ENCODE results near the gene HMSD. TPM values are rescaled to one million over a fixed set of nuclear protein-coding genes. Genes with fewer than 3 reads are reported as not detected.

HMSD gene
- total RNA-seq, 5 donors from 2014 or later (not counting 1 experiment from before 2014, with no cell fraction given) = 0.53 to 1.8 (median 1.6) TPM; not detected in 2

DNA sequence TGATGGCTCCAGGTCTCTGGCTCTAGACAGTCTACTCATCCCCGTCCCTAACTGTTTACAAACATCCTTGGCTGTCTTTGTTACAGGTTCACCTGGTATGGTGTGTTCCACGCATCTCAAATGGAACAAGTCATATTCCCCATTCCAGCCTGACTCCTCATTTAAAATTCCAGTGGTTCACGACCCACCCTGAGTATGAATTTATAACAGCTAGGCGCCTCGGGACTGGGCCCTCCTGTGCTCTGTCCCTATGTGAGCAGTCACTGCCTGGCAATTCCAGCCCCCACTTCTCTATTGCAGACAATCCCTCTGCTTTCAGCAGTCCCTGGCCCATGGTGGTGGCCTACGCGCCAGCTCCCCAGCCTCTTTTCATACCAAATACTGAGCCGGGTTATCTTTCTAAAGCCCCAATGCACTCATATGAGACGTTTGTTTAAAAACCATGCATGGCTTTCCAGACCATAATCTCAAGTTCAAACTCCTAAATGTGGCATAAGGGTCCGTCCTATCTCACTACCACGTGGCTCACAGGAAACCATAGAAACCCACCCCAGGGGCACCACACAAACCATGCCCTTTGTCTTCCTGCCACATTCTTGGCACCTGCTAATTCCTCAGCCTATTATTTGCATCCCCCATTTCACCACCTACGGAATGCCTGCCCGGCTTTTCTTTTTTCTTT is 22.4 kb downstream of the HMSD start:
- Histone ChIP-seq H3K9me3 (no peaks in the 10 kb centered on the region), H3K4me1 (ENCODE audit: control insufficient read depth in 1 of 2, extremely low read depth in 1 of 2, insufficient read depth in 2 of 2, low read length in 2 of 2) (peaks cover 4 to 14% of the 10 kb centered on the region in 2 experiments), H3K27me3 (replicated peaks in 1 of 2; ENCODE audit: control insufficient read depth in 2 of 2, extremely low read depth in 1 of 2, insufficient read depth in 2 of 2, low read length in 1 of 2) (no peaks in the 10 kb centered on the region), H3K36me3 (ENCODE audit: control insufficient read depth in 2 of 2, extremely low read depth in 1 of 2, insufficient read depth in 1 of 2, low read length in 1 of 2) (no peaks in the 10 kb centered on the region), H3K4me3 (ENCODE audit: control insufficient read depth in 1 of 2, extremely low read depth in 1 of 2, low read length in 1 of 2) (no peak overlapping the region), H3K27ac (ENCODE audit: low read length) (no peak overlapping the region)
- DNase-seq = no peak
- ATAC-seq (replicated peaks in 1 of 4) = no peak
- CTCF ChIA-PET = no interaction called here
- WGBS (ENCODE audit: insufficient coverage) = 81% methylated on average over 10 of the region's 13 CpGs
- H3K4me1 Mint-ChIP-seq = peaks cover 29 to 48% (median 38%) of the 10 kb centered on the region in 3 donors
- H3K4me3 Mint-ChIP-seq = peak overlapping the region; percentile 92 to 99 (median 93)
- H3K36me3 Mint-ChIP-seq = no peaks in the 10 kb centered on the region
- H3K9me3 Mint-ChIP-seq = no peaks in the 10 kb centered on the region
- no peaks in the 10 kb centered on the region for H3K27me3 Mint-ChIP-seq
- POLR2A ChIA-PET = no interaction called here
- peak overlapping the region; percentile 83 to 96 for H3K27ac Mint-ChIP-seq

DNA sequence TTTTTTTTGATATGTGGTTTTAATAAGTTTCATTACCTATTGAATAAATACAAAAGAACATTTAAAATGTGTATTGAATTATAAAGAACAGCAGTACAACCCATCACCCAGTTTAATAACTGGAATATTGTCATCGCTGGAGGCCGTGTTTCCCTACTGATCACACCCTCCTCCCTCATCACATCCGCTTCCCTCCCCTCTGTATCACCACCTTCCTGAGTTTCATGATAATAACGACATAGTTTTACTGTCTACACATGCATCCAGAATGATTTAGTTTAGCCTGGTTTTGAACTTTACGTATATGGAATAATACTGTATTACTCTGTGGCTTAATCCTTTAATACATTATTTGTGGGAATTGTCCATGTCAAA is 22.9 kb downstream of the HMSD start:
- no peak for ATAC-seq (replicated peaks in 1 of 4)
- Histone ChIP-seq H3K27me3 (replicated peaks in 1 of 2; ENCODE audit: control insufficient read depth in 2 of 2, extremely low read depth in 1 of 2, insufficient read depth in 2 of 2, low read length in 1 of 2) (no peaks in the 10 kb centered on the region), H3K27ac (ENCODE audit: low read length) (no peak overlapping the region), H3K36me3 (ENCODE audit: control insufficient read depth in 2 of 2, extremely low read depth in 1 of 2, insufficient read depth in 1 of 2, low read length in 1 of 2) (no peaks in the 10 kb centered on the region), H3K9me3 (no peaks in the 10 kb centered on the region), H3K4me3 (ENCODE audit: control insufficient read depth in 1 of 2, extremely low read depth in 1 of 2, low read length in 1 of 2) (no peak overlapping the region), H3K4me1 (ENCODE audit: control insufficient read depth in 1 of 2, extremely low read depth in 1 of 2, insufficient read depth in 2 of 2, low read length in 2 of 2) (peaks cover 4 to 14% of the 10 kb centered on the region in 2 experiments)
- DNase-seq = no peak
- no peaks in the 10 kb centered on the region for H3K9me3 Mint-ChIP-seq
- H3K4me3 Mint-ChIP-seq = peak overlapping the region; percentile 92 to 99 (median 93)
- no CpG with 5 or more reads among the region's 5 CpGs for WGBS (ENCODE audit: insufficient coverage)
- ChIA-PET CTCF (interaction anchor here (0.6 to 1.3 kb wide), 2 partner anchors 453 to 1784 kb away, joined by 3 read pairs; no protein-coding TSS in a partner anchor), POLR2A (no interaction called here)
- no peaks in the 10 kb centered on the region for H3K36me3 Mint-ChIP-seq
- H3K27ac Mint-ChIP-seq = no peak overlapping the region
- no peaks in the 10 kb centered on the region for H3K27me3 Mint-ChIP-seq
- peaks cover 29 to 48% (median 38%) of the 10 kb centered on the region in 3 donors for H3K4me1 Mint-ChIP-seq

DNA sequence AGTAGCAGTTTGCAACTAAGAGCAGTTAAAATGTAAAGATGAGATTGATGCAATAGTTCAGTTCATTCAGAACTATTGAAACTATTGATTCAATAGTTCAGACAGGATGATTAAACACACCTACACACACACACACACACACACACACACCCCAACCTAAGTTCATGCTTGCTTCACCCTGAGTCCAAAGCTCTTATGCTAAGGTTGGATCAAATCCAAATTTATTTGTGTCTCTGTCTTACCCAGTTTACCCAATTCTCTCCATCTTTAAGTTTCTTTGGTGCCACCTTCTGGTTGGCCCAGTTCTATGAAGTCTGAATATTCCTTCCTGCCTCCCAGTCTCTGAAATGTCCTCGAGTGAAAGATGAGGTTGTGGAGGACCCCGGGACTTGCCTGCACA is 25.9 kb downstream of the HMSD start:
- Mint-ChIP-seq H3K9me3 (no peaks in the 10 kb centered on the region), H3K27me3 (no peaks in the 10 kb centered on the region), H3K27ac (no peak overlapping the region), H3K36me3 (peaks cover 6% of the 10 kb centered on the region), H3K4me3 (no peak overlapping the region), H3K4me1 (peaks cover 25 to 42% (median 34%) of the 10 kb centered on the region in 3 donors)
- Histone ChIP-seq H3K4me3 (ENCODE audit: control insufficient read depth in 1 of 2, extremely low read depth in 1 of 2, low read length in 1 of 2) (no peak overlapping the region), H3K36me3 (ENCODE audit: control insufficient read depth in 2 of 2, extremely low read depth in 1 of 2, insufficient read depth in 1 of 2, low read length in 1 of 2) (no peaks in the 10 kb centered on the region), H3K27me3 (replicated peaks in 1 of 2; ENCODE audit: control insufficient read depth in 2 of 2, extremely low read depth in 1 of 2, insufficient read depth in 2 of 2, low read length in 1 of 2) (no peaks in the 10 kb centered on the region), H3K9me3 (no peaks in the 10 kb centered on the region), H3K4me1 (ENCODE audit: control insufficient read depth in 1 of 2, extremely low read depth in 1 of 2, insufficient read depth in 2 of 2, low read length in 2 of 2) (peaks cover 0 to 14% of the 10 kb centered on the region in 2 experiments), H3K27ac (ENCODE audit: low read length) (no peak overlapping the region)
- peak in 7 of 35 experiments; percentile 7 to 54 (median 19) for DNase-seq
- ChIA-PET CTCF (interaction anchor here (0.6 to 3.2 kb wide), 6 partner anchors 11 to 457 kb away, joined by 3 to 21 read pairs (median 4); no protein-coding TSS in a partner anchor), POLR2A (interaction anchor here in 1 of 2 donors (0.6 kb wide), 1 partner anchor 67 kb away, joined by 6 read pairs; no protein-coding TSS in a partner anchor)
- no CpG with 5 or more reads among the region's 2 CpGs for WGBS (ENCODE audit: insufficient coverage)
- ATAC-seq (replicated peaks in 1 of 4) = no peak

DNA sequence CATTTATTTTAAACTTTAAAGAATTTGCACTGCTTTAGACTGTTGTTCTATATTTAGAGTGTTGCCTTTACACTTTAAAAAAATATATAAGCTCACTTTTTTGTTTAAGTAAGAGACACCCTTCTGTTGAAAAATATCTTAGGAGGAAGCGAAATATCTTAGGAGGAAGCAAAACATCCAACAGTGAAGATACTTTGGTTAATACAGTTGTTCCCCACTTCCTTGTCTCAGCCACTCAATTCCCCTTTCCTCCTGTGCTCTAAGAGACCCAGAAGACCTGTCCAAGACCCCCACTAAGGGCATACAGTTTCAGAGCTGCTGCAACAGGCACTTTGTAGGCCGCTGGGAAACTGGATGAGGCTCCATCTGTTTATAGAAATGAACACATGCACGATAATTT is 26.5 kb downstream of the HMSD start:
- ATAC-seq (replicated peaks in 1 of 4) (no peak), DNase-seq (no peak)
- H3K27me3 ChIP-seq (replicated peaks in 1 of 2; ENCODE audit: control insufficient read depth in 2 of 2, extremely low read depth in 1 of 2, insufficient read depth in 2 of 2, low read length in 1 of 2) = no peaks in the 10 kb centered on the region
- CTCF ChIA-PET = interaction anchor here (0.6 to 3.2 kb wide), 5 partner anchors 12 to 458 kb away, joined by 3 to 21 read pairs (median 3); no protein-coding TSS in a partner anchor
- no peak overlapping the region for H3K4me3 Mint-ChIP-seq
- H3K36me3 Mint-ChIP-seq = peaks cover 10% of the 10 kb centered on the region
- H3K9me3 ChIP-seq = no peaks in the 10 kb centered on the region
- H3K4me1 ChIP-seq (ENCODE audit: control insufficient read depth in 1 of 2, extremely low read depth in 1 of 2, insufficient read depth in 2 of 2, low read length in 2 of 2) = peaks cover 0 to 13% of the 10 kb centered on the region in 2 experiments
- WGBS (ENCODE audit: insufficient coverage) = no CpG with 5 or more reads among the region's 3 CpGs
- H3K36me3 ChIP-seq (ENCODE audit: control insufficient read depth in 2 of 2, extremely low read depth in 1 of 2, insufficient read depth in 1 of 2, low read length in 1 of 2) = peaks cover 0 to 5% of the 10 kb centered on the region in 2 donors
- H3K9me3 Mint-ChIP-seq = no peaks in the 10 kb centered on the region
- H3K27ac ChIP-seq (ENCODE audit: low read length) = no peak overlapping the region
- POLR2A ChIA-PET = no interaction called here
- no peak overlapping the region for H3K4me3 ChIP-seq (ENCODE audit: control insufficient read depth in 1 of 2, extremely low read depth in 1 of 2, low read length in 1 of 2)
- H3K4me1 Mint-ChIP-seq = peaks cover 26 to 43% (median 31%) of the 10 kb centered on the region in 3 donors
- H3K27me3 Mint-ChIP-seq = no peaks in the 10 kb centered on the region
- no peak overlapping the region for H3K27ac Mint-ChIP-seq

DNA sequence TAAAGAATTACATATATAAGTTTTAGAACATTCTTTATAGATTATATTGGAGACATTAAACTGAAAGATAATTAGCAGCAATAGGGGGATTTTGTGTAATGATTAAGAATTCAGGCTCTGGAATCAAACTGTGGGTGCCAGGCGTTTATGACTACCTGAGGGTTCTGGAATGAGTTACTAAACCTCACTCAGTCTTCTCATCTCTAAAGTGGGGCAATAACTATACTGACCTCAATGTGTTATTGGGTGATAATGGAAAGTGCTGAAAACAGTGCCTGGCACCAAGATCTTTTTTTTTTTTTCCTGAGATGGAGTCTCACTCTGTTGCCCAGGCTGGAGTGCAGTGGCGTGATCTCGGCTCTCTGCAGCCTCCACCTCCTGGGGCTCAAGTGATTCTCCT is 27.9 kb downstream of the HMSD start:
- H3K4me1 Mint-ChIP-seq = peaks cover 13 to 31% (median 17%) of the 10 kb centered on the region in 3 donors
- Histone ChIP-seq H3K4me1 (ENCODE audit: control insufficient read depth in 1 of 2, extremely low read depth in 1 of 2, insufficient read depth in 2 of 2, low read length in 2 of 2) (peaks cover 0 to 4% of the 10 kb centered on the region in 2 experiments), H3K4me3 (ENCODE audit: control insufficient read depth in 1 of 2, extremely low read depth in 1 of 2, low read length in 1 of 2) (no peak overlapping the region), H3K27me3 (replicated peaks in 1 of 2; ENCODE audit: control insufficient read depth in 2 of 2, extremely low read depth in 1 of 2, insufficient read depth in 2 of 2, low read length in 1 of 2) (no peaks in the 10 kb centered on the region), H3K36me3 (ENCODE audit: control insufficient read depth in 2 of 2, extremely low read depth in 1 of 2, insufficient read depth in 1 of 2, low read length in 1 of 2) (peaks cover 0 to 18% of the 10 kb centered on the region in 2 donors), H3K27ac (ENCODE audit: low read length) (no peak overlapping the region), H3K9me3 (no peaks in the 10 kb centered on the region)
- CTCF ChIA-PET = interaction anchor here (0.7 to 1.1 kb wide), 3 partner anchors 13 to 459 kb away, joined by 4 to 5 read pairs (median 5); no protein-coding TSS in a partner anchor
- POLR2A ChIA-PET = no interaction called here
- H3K36me3 Mint-ChIP-seq = peaks cover 23% of the 10 kb centered on the region
- H3K4me3 Mint-ChIP-seq = no peak overlapping the region
- WGBS (ENCODE audit: insufficient coverage) = no CpG with 5 or more reads among the region's 3 CpGs
- no peaks in the 10 kb centered on the region for H3K27me3 Mint-ChIP-seq
- H3K9me3 Mint-ChIP-seq = no peaks in the 10 kb centered on the region
- no peak for ATAC-seq (replicated peaks in 1 of 4)
- DNase-seq = no peak
- no peak overlapping the region for H3K27ac Mint-ChIP-seq

DNA sequence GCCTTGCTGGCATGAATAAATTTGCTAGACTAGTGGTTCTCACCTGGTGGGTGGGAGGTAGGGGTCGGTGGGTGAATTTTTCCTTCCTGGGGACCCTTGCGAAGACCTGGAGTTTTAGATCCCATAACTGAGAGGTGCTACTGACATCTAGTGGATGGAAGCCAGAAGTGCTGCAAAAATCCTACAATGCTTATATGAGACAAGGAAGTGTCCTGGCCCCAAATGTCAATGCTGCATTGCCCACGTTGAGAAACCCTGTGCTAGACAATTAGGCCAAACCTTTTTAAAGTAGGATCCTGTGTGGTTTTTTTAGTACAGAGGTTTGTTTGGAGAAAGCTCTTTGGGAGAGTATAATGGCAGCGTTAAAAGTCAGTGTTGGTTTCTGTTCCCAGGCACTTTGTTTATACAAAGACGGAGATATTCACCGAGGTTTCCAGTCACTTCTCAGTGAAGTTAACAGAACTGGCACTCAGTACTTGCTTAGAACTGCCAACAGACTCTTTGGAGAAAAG is 30.4 kb downstream of the HMSD start:
- Histone ChIP-seq H3K36me3 (ENCODE audit: control insufficient read depth in 2 of 2, extremely low read depth in 1 of 2, insufficient read depth in 1 of 2, low read length in 1 of 2) (peaks cover 4 to 34% of the 10 kb centered on the region in 2 donors), H3K9me3 (no peaks in the 10 kb centered on the region), H3K4me3 (ENCODE audit: control insufficient read depth in 1 of 2, extremely low read depth in 1 of 2, low read length in 1 of 2) (no peak overlapping the region), H3K4me1 (ENCODE audit: control insufficient read depth in 1 of 2, extremely low read depth in 1 of 2, insufficient read depth in 2 of 2, low read length in 2 of 2) (peaks cover 0 to 4% of the 10 kb centered on the region in 2 experiments), H3K27me3 (replicated peaks in 1 of 2; ENCODE audit: control insufficient read depth in 2 of 2, extremely low read depth in 1 of 2, insufficient read depth in 2 of 2, low read length in 1 of 2) (no peaks in the 10 kb centered on the region), H3K27ac (ENCODE audit: low read length) (no peak overlapping the region)
- Mint-ChIP-seq H3K9me3 (no peaks in the 10 kb centered on the region), H3K27me3 (no peaks in the 10 kb centered on the region), H3K4me3 (no peak overlapping the region), H3K4me1 (peaks cover 11 to 20% (median 14%) of the 10 kb centered on the region in 3 donors), H3K36me3 (peaks cover 43% of the 10 kb centered on the region), H3K27ac (no peak overlapping the region)
- WGBS (ENCODE audit: insufficient coverage) = 20% methylated on average over 4 of the region's 6 CpGs
- ATAC-seq (replicated peaks in 1 of 4) (peak in 3 of 4 experiments; percentile 55 to 66 (median 63)), DNase-seq (peak in 21 of 35 experiments; percentile 7 to 71 (median 22))
- ChIA-PET CTCF (interaction anchor here (0.5 to 1.2 kb wide), 6 partner anchors 16 to 581 kb away, joined by 3 to 4 read pairs (median 3); no protein-coding TSS in a partner anchor), POLR2A (no interaction called here)
